ENCODE data around the gene XRCC5.

- TF ChIP-seq CTCF (IDR thresholded peaks at IDR 0.05) = no peak
- TF ChIP-seq POLR2A (IDR thresholded peaks at IDR 0.05) = no peak
Observed at GRCh38 chr2:216074794-216075193, 34.4 kb upstream of the XRCC5 start.
